ENCODE results near the gene PKNOX2.

Gene PKNOX2

DNA sequence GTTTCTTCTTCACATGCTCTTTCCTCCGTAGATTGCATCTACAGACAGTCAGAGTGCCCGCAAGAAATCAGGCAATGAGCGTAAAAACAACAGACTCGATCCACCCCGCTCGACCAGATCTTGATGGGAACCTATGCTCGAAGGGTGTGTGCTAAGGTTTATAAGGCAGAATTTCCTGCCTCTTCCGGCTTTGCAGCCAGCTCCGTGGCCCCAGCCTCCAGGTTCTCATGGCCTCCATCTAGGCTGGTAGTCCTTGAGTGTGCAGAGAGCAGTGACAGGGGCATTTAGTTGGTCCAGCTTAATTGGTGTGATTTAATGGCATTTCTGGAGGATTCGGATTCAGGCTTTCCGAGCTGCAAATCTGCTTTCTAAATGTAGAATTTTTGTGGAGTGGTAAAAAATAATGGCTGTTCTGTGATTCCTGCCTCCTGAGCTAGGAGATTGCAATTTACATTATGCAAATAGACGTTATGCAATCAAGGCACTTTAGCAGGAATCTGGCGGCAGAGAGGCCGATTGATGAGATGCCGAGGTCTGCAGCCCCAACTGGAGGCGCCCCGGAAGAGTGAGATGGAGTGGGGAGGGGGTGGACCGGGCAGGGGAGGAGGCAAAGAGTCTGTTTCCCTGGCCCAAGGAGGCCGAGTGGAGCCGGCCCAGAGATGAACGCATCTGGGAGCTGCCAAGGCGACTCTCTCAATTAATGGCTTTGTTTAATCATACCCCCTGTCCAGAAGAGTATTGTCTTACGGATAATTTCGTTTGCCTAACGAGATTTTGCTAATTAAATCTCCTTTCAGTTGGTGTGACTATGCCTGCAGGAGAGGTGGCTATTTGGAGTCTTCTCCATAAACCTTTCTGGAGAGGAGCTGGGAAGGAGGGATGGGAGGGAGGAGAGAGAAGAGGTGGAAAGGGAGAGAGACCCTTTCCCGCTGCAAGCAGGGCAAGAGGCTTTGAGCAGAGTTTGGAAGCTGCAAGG is 75.3 kb downstream of the PKNOX2 start:
- Mint-ChIP-seq H3K27me3 (peaks cover 48% of the 10 kb centered on the region), H3K36me3 (ENCODE audit: insufficient read depth) (peaks cover 2% of the 10 kb centered on the region), H3K27ac (ENCODE audit: low read depth) (no peak overlapping the region), H3K4me3 (no peak overlapping the region), H3K4me1 (no peaks in the 10 kb centered on the region), H3K9me3 (no peaks in the 10 kb centered on the region)
- DNase-seq (ENCODE audit: low spot score in 2 of 2) = no peak
- ATAC-seq (replicated peaks; ENCODE audit: extremely low read depth, poor library complexity, severe bottlenecking) = no peak

DNA sequence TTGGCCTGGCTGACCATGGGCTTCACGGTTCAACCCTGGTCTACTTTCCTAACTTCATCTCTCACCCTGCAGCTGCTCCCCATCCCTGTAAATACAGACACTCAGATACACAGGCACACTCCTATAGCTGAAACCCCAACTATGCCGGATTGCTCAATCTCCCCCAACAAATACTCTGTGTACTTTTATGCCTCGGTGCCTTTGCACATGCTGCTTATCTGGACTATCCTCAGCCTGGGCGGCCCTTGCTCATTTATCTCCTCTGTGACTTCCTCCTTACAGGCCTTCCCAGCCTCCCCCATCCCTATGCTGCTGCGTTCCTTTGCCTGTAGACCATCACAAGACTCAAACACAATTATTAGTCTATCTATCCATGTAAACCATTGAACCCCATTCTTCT is 76.6 kb downstream of the PKNOX2 start:
- DNase-seq (ENCODE audit: low spot score in 2 of 2) (no peak), ATAC-seq (replicated peaks; ENCODE audit: extremely low read depth, poor library complexity, severe bottlenecking) (no peak)
- Mint-ChIP-seq H3K27ac (ENCODE audit: low read depth) (no peak overlapping the region), H3K36me3 (ENCODE audit: insufficient read depth) (peaks cover 2% of the 10 kb centered on the region), H3K4me3 (no peak overlapping the region), H3K4me1 (no peaks in the 10 kb centered on the region), H3K27me3 (peaks cover 35% of the 10 kb centered on the region), H3K9me3 (no peaks in the 10 kb centered on the region)

- no peaks in the 10 kb centered on the region for H3K9me3 Mint-ChIP-seq
- H3K36me3 Mint-ChIP-seq (ENCODE audit: insufficient read depth) = no peaks in the 10 kb centered on the region
- ATAC-seq (replicated peaks; ENCODE audit: extremely low read depth, poor library complexity, severe bottlenecking) (no peak), DNase-seq (ENCODE audit: low spot score in 2 of 2) (no peak)
- no peaks in the 10 kb centered on the region for H3K4me1 Mint-ChIP-seq
- peaks cover 36% of the 10 kb centered on the region for H3K27me3 Mint-ChIP-seq
- H3K4me3 Mint-ChIP-seq = no peak overlapping the region
- no peak overlapping the region for H3K27ac Mint-ChIP-seq (ENCODE audit: low read depth)
Measured at GRCh38 chr11:125242141-125242775, 77.7 kb downstream of the PKNOX2 start.

- no peak overlapping the region for H3K4me3 Mint-ChIP-seq
- H3K9me3 Mint-ChIP-seq = no peaks in the 10 kb centered on the region
- no peaks in the 10 kb centered on the region for H3K36me3 Mint-ChIP-seq (ENCODE audit: insufficient read depth)
- DNase-seq (ENCODE audit: low spot score in 2 of 2) (no peak), ATAC-seq (replicated peaks; ENCODE audit: extremely low read depth, poor library complexity, severe bottlenecking) (no peak)
- H3K27ac Mint-ChIP-seq (ENCODE audit: low read depth) = no peak overlapping the region
- H3K4me1 Mint-ChIP-seq = no peaks in the 10 kb centered on the region
- H3K27me3 Mint-ChIP-seq = peaks cover 44% of the 10 kb centered on the region
Measured at GRCh38 chr11:125244166-125244565, 79.6 kb downstream of the PKNOX2 start.

- H3K4me1 Mint-ChIP-seq = no peaks in the 10 kb centered on the region
- no peak overlapping the region for H3K27ac Mint-ChIP-seq (ENCODE audit: low read depth)
- H3K27me3 Mint-ChIP-seq = peaks cover 33% of the 10 kb centered on the region
- no peaks in the 10 kb centered on the region for H3K9me3 Mint-ChIP-seq
- H3K4me3 Mint-ChIP-seq = no peak overlapping the region
- H3K36me3 Mint-ChIP-seq (ENCODE audit: insufficient read depth) = no peaks in the 10 kb centered on the region
- no peak for DNase-seq (ENCODE audit: low spot score in 2 of 2)
- ATAC-seq (replicated peaks; ENCODE audit: extremely low read depth, poor library complexity, severe bottlenecking) = no peak
Measured at GRCh38 chr11:125245299-125245698, 80.7 kb downstream of the PKNOX2 start.

- DNase-seq (ENCODE audit: low spot score in 2 of 2) = no peak
- no peaks in the 10 kb centered on the region for H3K36me3 Mint-ChIP-seq (ENCODE audit: insufficient read depth)
- no peak overlapping the region for H3K4me3 Mint-ChIP-seq
- H3K27ac Mint-ChIP-seq (ENCODE audit: low read depth) = no peak overlapping the region
- H3K9me3 Mint-ChIP-seq = no peaks in the 10 kb centered on the region
- ATAC-seq (replicated peaks; ENCODE audit: extremely low read depth, poor library complexity, severe bottlenecking) = no peak
- peaks cover 28% of the 10 kb centered on the region for H3K27me3 Mint-ChIP-seq
- no peaks in the 10 kb centered on the region for H3K4me1 Mint-ChIP-seq
Measured at GRCh38 chr11:125247431-125247830, 82.9 kb downstream of the PKNOX2 start.

DNA sequence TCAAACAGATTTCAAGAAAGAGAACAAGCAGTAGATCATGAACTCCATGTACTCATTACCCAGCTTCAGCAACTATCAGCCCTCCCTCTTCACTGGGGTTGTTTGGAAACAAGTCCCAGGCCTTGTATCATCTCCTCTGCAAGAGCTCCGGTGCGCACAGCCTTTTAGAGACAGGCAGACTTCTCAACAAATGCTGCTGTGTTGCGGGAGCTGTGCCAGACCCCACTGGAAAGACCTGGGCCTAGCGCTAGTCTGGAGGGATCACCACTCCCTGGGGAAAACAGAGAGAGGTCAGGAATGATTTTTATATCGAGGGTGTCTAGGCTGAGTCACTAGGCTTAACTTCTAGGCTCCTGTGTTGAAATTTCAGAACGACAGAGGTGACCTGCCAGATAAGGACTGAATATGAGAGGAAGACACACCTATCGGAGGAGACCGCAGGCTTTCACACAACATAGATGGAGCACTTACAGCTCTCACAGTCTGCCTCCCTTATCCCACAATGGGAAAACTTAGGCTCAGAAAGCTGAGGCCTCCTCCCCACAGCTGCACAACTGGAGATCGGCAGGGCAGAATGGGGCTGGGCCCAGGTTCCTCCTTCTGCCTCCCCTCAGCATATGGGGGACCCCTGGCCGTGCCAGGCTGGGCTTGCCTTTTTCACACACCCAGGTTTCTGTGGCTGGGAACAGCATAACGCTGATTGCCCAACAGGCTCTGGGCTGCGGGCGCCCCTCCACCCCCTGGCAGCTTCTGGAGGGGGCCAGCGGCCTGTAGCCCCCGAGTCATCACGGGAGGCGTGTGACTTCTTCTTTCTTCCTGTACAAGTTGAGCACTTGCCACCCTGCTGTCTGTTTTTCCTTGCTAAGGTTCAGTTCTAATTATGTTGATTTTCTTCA is 86.0 kb downstream of the PKNOX2 start:
- Mint-ChIP-seq H3K4me3 (no peak overlapping the region), H3K27ac (ENCODE audit: low read depth) (no peak overlapping the region), H3K36me3 (ENCODE audit: insufficient read depth) (peaks cover 2% of the 10 kb centered on the region), H3K27me3 (peaks cover 47% of the 10 kb centered on the region), H3K9me3 (no peaks in the 10 kb centered on the region), H3K4me1 (no peaks in the 10 kb centered on the region)
- ATAC-seq (replicated peaks; ENCODE audit: extremely low read depth, poor library complexity, severe bottlenecking) = no peak
- no peak for DNase-seq (ENCODE audit: low spot score in 2 of 2)

GRCh38 chr11:125251214-125251545 is 86.6 kb downstream of the PKNOX2 start:
- peaks cover 2% of the 10 kb centered on the region for H3K36me3 Mint-ChIP-seq (ENCODE audit: insufficient read depth)
- H3K4me1 Mint-ChIP-seq = no peaks in the 10 kb centered on the region
- no peak for ATAC-seq (replicated peaks; ENCODE audit: extremely low read depth, poor library complexity, severe bottlenecking)
- no peak overlapping the region for H3K4me3 Mint-ChIP-seq
- peaks cover 50% of the 10 kb centered on the region for H3K27me3 Mint-ChIP-seq
- no peaks in the 10 kb centered on the region for H3K9me3 Mint-ChIP-seq
- DNase-seq (ENCODE audit: low spot score in 2 of 2) = no peak
- H3K27ac Mint-ChIP-seq (ENCODE audit: low read depth) = no peak overlapping the region

GRCh38 chr11:125251956-125252355 is 87.4 kb downstream of the PKNOX2 start:
- Mint-ChIP-seq H3K36me3 (ENCODE audit: insufficient read depth) (peaks cover 2% of the 10 kb centered on the region), H3K27ac (ENCODE audit: low read depth) (no peak overlapping the region), H3K4me3 (no peak overlapping the region), H3K9me3 (no peaks in the 10 kb centered on the region), H3K4me1 (no peaks in the 10 kb centered on the region), H3K27me3 (peaks cover 51% of the 10 kb centered on the region)
- DNase-seq (ENCODE audit: low spot score in 2 of 2) (no peak), ATAC-seq (replicated peaks; ENCODE audit: extremely low read depth, poor library complexity, severe bottlenecking) (no peak)

DNA sequence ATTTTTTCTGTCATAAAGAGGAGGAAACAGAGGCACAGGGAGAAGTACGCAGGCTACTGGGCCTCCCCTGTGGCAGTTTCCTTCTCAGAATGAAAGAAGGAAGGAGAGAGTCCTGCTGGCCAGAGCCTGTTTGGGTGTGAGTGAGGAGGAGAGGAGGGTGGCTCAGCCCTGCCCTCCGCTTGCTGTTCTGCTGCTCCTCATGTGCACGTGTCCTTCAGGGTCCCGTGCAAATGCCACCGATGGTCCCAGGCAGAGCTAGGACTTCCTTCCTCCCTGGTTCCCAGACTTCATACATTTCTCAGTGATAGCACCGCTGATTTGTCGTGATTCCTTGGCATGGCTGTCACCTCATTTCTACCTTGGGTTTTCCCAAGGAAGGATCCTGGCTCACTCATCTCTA is 88.7 kb downstream of the PKNOX2 start:
- Mint-ChIP-seq H3K36me3 (ENCODE audit: insufficient read depth) (peaks cover 2% of the 10 kb centered on the region), H3K4me3 (no peak overlapping the region), H3K4me1 (no peaks in the 10 kb centered on the region), H3K9me3 (no peaks in the 10 kb centered on the region), H3K27ac (ENCODE audit: low read depth) (no peak overlapping the region), H3K27me3 (peaks cover 48% of the 10 kb centered on the region)
- ATAC-seq (replicated peaks; ENCODE audit: extremely low read depth, poor library complexity, severe bottlenecking) (peak; percentile 14), DNase-seq (ENCODE audit: low spot score in 2 of 2) (no peak)

DNA sequence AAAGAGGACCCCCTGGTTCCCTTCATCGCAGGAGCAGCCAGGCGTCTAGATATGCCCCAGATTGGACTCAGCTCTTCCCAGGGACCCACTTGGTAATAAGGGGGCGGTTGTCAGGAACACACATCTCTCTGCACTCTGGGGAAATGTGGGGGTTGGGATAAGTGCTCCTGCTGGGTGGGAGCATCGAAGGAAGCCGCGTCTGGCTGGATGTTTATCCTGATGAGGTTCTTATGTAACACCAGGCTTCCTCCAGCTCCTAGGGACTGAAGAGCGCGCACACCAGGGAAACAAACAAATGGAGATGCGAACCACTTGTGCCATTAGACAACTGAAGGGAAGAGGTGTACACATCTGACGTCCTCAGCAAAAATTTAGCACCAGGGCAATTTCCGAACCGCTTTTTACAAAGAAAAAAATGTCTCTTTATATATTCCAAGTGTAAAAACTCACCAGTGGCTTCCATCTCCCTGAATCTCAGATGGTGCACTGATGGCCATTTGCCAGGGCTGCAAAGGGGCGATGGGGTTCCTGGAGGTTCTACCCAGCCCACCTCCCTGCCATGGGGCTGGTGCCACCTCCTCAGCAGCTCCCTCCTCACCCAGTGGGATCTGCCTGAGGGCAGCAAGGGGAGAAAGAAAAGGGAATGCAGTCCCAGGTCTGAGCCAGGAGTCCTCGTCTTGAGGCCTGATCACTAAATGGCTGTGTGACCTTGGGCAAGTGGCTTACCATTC is 89.4 kb downstream of the PKNOX2 start:
- Mint-ChIP-seq H3K27me3 (peaks cover 48% of the 10 kb centered on the region), H3K9me3 (no peaks in the 10 kb centered on the region), H3K4me1 (no peaks in the 10 kb centered on the region), H3K27ac (ENCODE audit: low read depth) (no peak overlapping the region), H3K36me3 (ENCODE audit: insufficient read depth) (peaks cover 2% of the 10 kb centered on the region), H3K4me3 (no peak overlapping the region)
- DNase-seq (ENCODE audit: low spot score in 2 of 2) (no peak), ATAC-seq (replicated peaks; ENCODE audit: extremely low read depth, poor library complexity, severe bottlenecking) (no peak)
